GM21515 (cell line): Measurements from ENCODE around the gene SMIM21.

ENCODE experiments used
- ATAC-seq: cut with Tn5 transposase; IDR thresholded peaks from one replicate; pipeline ENCODE4 v1.9.1; 2021; ENCODE audit not compliant: unreplicated experiment

The SMIM21 gene

DNA sequence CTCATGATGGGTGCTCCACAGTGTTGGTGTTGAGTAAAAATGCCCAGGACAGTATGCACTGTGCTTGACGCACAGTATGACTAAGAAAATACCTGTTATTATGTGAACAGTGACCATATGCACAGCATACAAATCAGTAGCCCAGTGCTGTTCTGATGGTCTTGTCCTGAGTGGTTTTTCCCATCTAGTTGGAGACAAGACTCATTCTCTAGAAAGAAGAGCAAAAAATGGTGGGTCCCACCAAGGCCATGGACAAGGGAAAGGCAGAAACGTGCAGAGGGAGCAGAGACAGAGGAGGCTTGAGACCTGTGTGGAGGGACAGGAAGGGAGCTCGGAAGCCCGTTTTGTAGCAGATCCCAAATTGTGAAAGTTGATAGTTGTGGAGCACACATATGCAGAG is 987 bp upstream of the SMIM21 start:
- no peak for ATAC-seq

DNA sequence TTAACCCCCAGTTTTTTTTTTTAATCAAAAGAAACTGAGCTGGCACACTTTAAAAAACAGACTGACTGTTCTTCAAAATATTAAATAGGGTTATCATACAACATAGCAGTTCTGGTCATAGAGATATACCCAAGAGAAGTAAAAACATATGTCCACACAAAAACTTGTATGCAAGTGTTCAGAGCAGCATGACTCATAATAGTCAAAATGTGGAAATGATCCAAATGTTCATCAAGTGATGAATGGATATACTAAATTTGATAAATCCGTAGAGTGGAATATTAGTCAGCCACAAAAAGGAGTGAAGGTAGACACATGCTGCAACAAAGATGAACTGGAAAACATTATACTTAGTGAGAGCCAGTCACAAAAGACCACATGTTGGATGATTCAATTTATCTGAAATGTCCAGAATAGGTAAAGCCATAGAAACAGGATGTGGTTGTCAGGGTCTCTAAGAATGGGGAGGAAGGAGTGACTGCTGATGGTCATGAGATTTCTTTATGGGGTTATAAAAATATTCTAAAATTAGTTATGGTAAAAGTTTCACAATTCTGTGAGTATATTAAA is 5.1 kb downstream of the SMIM21 start:
- ATAC-seq, result no peak

DNA sequence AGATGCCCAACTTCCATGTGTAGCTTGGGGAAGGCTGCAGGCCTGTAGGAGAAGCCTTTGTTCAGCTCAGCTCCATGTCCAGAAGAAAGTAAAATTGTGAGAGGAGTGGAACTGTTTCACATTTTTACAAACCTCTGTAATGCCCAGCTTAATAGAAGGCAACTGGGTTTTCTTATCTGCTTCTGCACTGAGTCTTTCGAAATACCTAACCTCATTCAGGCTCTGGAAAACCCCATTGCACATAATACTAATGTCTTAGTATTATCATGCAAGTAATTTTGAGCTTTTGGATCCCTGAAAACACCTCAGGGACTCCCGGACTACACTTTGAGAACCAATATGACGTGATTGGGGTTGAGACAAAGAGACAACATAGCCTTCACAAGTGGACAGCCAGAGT is 5.8 kb downstream of the SMIM21 start:
- no peak for ATAC-seq

DNA sequence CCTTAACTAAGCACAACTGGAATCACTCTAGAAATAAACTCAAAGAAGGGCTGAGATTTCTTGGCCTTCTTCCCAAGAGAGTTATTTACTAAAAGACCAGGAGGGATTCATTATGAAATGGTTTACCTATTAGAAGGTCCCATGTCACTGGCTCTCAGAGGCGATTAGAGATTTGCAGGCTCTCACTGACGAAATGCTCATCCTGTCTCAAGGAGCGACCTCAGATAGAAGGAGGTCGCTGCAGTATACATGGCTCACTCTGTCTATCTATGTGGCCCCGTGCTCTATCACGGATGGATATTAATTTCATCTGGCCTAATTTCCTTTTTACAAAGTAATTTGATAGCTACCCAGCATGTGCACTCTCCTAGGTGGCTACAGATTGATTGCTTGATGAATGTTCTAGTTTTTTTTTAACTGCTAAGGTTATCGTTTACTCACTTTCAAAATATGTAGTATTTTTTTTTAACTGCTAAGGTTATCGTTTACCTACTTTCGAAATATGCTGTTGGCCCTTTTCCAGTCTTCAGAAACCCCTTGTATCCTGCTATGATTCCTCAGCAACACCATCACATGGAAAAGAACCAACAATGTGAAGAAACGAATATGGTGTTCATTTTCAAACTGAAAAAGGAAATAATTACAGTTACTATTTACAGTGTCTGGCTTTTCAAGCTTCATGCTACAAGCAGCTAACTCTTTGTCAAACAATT is 9.1 kb downstream of the SMIM21 start:
- no peak for ATAC-seq

DNA sequence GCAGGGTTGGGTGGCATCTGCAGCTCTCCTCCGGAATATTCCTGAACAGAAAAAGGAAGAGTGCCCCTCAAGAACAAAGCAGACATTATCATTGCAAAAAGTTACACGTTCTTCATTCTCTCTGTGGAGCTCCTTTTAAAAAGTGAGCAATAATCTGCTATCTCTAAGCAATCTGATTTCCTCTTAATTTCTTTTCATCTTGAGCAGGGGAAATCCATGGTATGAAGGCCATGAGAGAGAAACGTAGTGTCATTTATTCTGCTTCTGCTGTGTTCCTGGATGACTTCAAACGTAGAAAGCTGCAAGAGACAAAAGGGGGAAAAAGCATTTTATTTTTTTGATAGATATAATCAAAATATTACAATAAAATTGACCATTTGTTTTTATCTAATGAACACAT is 16.9 kb downstream of the SMIM21 start:
- ATAC-seq, result no peak

DNA sequence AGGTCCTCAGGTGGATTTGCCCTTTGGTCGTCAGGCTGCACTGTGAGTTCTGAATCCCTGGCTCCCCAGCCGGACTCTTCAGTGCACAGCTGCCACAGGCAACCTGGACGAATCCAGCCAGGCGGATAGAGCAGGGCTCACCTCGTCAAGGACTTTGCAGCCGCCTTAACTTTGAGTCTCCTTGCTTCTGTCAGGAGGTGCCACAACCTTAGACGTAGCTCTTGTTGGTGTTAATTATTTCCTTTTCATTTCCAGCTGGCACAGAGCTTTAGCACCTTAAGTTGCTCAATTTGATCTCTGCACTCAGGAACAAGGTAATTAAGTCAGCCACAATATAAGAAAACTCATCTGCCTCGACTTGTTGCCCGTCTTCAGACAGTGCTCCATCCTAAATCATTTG is 17.7 kb downstream of the SMIM21 start:
- no peak for ATAC-seq

DNA sequence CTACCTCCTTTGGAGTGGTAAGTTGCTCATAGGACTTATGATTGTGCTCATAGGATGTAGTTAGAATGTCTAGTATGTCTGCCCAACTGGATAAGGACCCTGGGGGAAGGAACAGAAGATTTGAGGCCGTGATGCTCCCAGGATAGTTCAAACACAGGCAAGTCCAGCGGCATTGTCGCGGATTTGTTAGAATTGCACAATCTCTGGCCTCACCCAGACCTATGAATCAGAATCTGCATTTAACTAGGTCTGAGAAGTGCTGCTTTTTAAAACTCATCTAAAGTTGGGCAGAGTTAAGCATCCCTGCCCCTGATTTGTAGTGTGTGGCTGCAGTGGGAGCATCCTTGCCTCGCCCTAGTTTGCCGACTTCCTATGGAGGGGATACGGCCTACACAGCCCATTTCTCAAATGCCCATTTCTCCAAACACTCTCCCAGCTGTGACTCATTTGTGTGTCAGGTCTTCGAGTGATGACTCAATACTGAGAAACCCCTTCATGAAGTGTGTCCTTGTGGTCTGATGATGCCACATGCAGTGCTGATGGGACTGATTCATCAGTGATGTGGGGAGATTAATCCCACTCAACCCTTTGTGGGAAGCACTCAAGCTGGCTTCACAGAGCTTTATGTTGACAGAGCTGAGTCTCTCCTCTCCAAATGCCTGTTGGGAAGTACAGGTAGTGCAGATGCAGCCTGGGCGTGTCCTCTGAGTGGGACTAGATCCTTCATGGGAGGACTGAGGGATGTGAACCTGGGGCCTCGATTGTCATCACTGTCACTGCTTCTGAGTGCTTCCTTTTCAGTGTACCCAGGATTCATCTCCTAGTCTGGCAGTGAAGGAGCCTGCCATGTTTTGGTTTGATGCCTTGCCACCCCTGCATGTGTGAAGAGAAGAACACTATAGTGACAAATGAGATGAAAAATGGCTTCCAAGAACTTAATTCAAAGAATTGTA is 18.7 kb downstream of the SMIM21 start:
- ATAC-seq, result no peak

DNA sequence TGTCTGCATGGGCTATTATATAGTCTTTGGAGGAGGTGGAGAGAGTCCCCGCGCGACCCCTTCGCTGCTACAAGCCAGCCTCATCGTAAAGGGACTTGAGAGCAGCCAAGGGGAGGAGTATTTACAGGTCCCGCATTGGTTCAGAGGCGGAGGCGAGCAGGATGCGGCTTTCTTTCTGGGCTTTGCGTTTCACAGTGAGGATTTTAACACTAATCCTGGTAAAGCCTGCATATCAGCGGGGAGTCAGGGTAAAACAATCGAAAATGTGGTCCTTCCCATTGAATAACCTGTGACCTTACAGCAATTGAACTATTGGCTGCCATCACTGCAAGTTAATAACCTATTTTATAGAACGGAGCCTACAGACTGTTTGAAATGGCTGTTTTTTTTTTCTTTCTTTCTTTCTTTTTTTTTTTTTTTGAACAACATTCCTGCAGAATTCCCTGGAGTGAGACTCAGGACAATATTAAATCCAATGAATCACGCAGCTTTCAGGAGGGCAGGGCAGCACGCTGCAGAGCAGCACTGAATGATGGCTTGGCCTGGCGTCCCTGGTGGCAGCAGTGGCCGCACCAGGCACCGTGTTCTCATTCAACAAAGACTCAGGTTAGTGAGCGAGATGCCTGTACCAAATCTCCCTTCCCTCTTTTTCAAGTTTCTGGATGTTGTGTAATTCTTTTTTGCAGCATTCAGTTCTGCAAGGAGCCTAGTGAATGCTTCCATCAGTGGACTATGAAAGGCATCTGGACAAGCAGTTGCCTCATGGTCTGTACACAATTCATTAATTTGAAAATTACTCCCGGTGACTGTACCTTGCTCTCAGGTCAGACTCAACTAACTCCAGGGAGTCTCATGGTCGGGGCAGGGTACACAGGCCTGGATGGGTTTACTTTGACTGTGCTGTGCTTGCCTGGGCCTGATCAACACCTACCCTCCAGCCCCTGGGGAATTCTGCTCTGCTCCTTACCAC is 19.8 kb downstream of the SMIM21 start:
- no peak for ATAC-seq

DNA sequence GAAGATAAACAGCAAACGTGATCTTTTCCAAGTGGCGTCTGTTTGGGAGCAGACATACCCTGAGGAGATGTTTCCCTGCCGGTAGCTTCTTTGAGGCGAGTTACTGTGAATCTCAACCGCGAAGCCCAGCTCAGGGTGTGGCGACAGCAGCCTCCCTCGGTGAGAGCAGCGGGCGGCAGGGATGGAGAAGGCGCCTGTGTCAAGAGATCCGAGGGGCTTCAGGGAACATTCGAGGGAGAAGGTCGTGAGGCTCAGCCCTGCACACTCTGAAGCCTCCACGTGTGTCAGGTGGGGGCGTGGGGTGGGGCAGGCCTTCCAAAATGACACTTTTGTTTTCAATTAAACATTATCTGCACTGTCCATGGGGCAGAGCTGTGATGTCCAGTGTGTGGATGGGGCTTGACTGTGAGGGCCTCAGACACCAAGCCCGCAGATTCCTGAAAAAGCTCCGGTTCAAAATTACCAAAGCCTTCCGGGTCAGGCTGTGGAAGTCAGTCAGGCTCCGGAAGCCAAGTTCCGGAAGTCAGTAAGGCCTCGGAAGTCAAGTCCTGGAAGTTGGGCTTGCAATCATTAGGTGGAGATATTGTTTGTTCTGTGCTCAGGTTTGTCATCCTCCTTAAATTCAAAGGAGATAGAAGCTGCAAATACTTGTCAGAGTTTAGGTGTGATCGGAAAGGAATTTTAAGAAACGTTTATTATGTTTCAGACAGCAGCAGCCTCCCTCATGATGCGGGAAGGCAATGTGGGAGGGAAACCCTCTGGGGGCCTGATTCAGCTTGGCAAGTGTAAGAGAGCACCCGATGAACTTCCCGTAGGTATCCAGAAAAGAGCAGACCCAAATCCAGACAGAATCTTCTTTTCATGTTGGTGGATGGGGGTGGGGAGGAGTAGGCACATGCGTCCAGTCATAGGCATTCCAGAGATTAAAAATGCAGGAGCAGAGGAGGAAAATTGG is 20.7 kb downstream of the SMIM21 start:
- ATAC-seq, result no peak

DNA sequence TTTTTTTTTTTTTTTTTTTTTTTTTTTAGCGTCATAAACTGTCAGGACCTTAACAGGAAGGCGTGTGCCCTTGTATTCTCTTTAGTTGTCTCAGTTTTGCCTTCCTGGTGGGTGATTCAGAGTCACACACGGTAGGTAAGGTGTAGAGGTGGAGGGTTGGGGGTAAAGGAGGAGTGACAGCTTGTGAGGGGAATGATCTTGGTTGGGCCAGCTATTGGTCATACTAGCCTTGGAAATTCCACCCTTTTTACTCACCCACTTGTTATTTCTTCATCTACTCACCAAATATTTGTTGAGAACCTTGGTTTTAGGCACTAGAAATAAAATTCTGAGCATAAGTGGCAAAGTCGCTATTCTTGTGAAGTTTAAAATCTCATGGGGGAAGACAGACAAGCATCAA is 22.2 kb downstream of the SMIM21 start:
- no peak for ATAC-seq

DNA sequence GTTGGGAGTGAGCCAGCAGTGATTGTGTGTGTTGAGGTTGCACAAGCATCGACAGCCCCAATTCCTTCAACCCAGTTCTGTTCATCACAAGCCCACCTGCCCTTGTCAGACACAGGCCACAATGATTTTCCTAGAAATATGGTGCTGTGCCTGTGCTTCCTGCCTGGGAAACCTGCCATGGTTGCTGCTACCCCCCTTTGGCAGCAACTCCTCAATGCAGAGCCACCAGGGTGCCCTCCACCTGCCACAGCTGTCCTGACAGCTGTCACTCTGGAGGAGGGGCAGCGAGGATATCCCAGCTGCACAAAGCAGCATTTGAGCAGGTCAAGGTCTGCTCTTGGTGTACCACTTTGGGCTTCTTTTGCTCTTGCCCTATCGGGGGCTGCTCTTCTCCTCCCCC is 27.1 kb downstream of the SMIM21 start:
- no peak for ATAC-seq

DNA sequence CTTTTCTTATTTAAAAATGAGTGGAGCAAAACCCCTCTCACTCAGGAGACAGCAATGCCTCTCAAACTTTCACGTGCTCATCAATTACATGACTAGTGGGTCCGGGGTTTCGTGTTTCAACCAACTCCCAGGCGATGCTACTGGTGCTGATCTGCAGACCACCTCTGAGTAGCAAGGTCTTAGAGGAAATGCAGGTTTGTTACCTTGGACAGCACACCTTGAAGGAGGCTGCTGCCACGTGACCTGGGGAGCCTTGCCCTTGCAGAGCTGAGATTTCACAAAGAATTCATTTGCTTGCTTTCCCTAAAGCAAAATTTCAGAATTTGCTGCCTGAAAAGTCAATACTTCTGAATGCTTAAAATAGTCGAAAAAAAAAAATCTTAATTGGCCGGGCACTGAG is 32.4 kb downstream of the SMIM21 start:
- no peak for ATAC-seq

DNA sequence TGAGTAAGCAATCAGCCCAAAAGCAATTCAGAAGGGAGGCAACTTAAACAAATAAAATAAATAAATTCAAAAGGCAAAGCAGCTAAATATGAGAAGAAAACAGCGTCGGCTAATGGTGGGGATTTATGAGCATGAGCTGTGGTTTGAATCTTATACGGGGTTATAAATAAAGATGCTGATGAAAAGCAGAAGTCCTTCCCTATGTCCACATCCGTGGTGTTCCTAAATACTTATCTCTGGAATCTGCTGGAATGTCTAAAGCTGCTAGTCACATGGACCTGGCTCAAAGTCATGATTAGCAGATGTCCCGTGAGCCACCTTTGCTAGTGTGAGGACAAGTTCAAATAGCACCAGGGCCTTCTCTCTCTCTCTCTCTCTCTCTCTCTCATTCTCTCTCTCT is 33.8 kb downstream of the SMIM21 start:
- no peak for ATAC-seq

DNA sequence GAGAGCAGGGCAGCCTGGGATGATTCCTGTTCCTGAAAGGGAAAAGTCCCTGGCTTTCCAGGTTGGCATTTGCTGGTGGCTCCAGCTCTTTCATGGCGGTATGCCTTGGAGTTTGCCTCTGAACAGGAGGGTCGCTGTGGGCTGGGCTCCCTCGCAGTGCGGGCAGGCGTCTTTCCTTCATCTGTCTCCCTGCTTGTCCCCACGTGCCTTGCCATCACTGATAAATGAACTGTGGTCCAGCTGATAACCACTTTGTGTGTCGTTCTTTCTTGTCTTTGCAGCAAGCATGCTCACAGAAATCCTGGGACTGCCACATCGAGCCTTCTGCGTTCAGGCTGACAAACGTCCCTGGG is 35.3 kb downstream of the SMIM21 start:
- ATAC-seq, result no peak

DNA sequence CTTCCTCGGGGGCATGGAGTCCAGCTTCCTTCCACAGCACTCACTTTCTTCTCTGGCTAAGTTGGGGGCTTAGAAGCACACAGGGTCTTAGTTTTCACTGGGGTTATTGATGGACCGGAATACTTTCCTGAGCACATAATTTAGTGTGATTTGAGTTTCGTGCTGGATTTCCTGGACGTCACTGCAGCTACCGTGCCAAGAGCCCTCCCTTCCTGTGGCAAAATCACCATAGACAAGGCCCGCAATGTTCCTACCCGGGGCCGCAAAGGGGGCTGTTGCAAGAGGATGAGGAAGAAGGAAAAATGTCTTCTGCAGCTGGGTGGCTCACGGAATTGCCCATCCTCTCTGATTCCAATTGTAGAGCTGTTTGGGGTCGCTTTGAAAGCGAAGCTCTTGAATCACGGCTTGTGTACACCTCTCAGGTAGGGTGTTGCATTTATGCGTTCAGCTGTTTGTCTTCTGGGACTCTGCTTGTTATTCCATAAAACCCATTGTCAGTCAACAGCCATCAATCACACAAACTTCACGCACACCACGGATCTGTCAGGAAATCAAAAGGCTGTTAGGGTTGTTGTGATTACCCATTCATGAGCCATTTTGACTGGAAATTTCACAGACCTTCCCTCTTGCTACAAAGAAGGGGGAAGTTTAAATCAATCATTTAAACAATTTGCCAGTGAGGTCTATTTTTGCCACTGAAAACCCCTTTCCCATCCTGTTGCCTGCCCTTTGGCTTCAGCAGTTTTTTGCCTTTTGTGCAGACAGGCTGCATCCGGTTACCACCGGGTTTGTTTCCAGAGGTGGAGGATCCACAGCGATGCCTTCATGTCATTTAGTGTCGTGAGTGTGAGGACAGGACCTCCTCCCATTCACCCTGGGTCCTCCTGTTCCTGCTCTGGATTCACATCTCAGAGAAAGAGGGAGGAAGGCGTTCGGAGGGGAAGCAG is 36.0 kb downstream of the SMIM21 start:
- no peak for ATAC-seq

DNA sequence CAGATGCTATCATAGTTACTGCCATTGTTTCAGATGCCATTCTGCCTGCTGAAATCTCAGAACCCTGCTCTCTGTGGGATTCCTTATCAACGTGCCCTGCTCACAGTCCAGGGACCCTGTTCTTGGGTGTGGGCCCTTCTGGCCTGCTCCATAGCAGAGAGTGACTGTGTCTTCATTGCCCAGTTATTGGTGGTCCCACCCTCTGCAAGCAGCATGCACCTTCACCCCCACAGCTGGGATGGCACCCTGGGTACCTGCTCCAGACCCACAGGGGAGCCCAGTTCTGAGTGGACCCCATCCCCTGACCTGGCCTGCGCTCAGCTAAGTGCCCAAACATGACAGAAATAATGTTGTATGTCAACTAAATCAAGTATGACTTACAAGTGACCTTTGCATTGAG is 36.6 kb downstream of the SMIM21 start:
- no peak for ATAC-seq

DNA sequence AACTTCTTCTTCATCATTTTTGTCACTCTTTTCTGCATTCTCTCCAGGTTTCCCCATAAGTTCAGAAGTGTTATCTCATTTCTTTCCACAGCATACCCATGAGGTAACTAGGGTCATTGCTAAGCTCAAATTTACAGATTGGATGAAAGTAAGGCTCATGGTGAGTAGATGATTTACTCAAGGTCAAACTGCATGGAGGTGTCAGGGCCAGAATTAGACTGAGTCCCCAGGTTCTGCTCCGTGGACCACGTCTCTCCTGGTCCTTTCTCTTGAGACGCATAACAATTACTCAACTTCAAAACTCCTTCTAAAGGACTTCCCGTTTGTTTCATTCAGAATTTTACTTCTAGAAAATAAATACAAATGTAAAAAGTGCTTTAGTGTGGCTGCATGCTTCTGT is 43.4 kb downstream of the SMIM21 start:
- ATAC-seq, result no peak

DNA sequence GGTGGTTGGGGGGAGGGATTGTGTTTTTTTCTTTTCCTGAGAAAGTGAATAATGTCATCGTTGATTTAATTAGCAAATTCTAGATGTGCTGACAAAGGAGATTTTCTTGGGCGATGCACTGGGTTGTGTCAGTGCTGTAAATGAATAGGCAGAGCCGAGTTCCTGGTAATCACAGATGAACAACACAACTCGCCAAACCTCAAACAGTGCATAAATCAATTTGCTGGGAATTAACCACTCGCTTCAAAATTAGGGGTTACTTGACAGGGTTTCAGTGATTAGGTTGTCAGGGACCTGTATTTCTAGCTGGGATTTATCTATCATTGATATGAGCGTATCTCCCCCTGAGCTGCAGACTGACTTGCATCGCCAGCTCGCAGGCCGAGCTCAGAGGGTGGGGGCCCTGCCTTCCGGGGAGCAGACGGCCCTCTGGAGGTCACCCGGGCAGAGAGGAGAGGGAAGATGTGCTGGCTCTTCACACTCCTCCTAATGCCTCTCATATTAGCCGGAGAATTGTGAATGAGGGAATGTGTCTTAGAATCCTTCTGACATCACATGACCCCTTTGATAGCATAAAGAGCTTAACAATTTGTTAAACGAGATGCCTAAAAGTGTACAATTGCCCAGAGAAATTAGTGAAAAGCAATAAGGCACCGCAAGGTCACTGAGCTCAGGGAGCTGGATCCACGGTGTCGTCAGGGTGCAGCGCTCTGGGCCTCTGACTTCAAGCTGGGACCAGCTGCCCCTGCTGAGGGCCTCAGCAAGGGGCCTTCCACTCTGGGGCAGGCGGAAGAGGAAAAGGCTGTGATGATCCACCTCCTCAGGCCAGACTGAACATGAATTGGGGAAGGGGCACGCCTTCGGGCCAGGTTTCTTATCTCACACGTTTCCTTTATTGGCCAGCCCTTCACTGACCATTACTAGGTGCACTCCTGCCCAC is 48.9 kb downstream of the SMIM21 start:
- no peak for ATAC-seq
